Endothelial cell of umbilical vein (primary cell): ENCODE data around the gene RORC. TPM values are rescaled to one million over a fixed set of nuclear protein-coding genes. Genes with fewer than 3 reads are reported as not detected.

Experiments
- BruUV-seq: library from RNA; stranded (reverse); fragments of 400-500 nt; replicated peaks from 2 replicates; lab custom pipeline; 2021; lab: Mats Ljungman, UMichigan
- CTCF ChIA-PET: fragments of 300-600, 350-600 bp; sonication (Branson Sonifier 250); formaldehyde crosslinking; loops from one replicate; lab custom pipeline; 2021; ENCODE audit warnings: antibody characterized with exemption, inconsistent platforms; lab: Charles Lee
- POLR2A ChIA-PET: fragments of 300-600, 350-600 bp; sonication (Branson Sonifier 250); formaldehyde crosslinking; loops from one replicate; lab custom pipeline; 2021; ENCODE audit warnings: antibody characterized with exemption, inconsistent platforms; lab: Charles Lee
- DNase-seq: peaks from one replicate; pipeline ENCODE4 v3.0.0-alpha.2; 2011; ENCODE audit warnings: low read depth, low spot score
- FAIRE-seq: peaks from 2 replicates; lab custom pipeline; 2011; peaks lifted over from hg19 to GRCh38; lab: Jason Lieb, UNC
- H2AFZ ChIP-seq: 2 replicates; pipeline ENCODE4 v1.6.0; 2012; ENCODE audit warnings: low read depth, low read length, control low read depth, inconsistent platforms
- H3K27ac ChIP-seq: 2 replicates; pipeline ENCODE4 v1.5.1; 2011; ENCODE audit warnings: low read depth, mild to moderate bottlenecking, control low read depth, low read length, moderate library complexity; ENCODE audit not compliant: insufficient read depth
- H3K27me3 ChIP-seq, 2 experiments: 2 replicates each; pipeline versions ENCODE4 v1.6.0 to v1.6.1; 2011; ENCODE audit warnings: low read length in 2 of 2, mixed read lengths in 1 of 2; ENCODE audit not compliant: control insufficient read depth in 2 of 2, insufficient read depth in 2 of 2
- H3K36me3 ChIP-seq, 2 experiments: 2 replicates in 1 of 2; 3 replicates in 1 of 2; pipeline ENCODE4 v1.5.1; 2011; ENCODE audit warnings: low read length in 2 of 2, mild to moderate bottlenecking in 1 of 2, moderate library complexity in 1 of 2; ENCODE audit not compliant: control insufficient read depth in 2 of 2, insufficient read depth in 2 of 2; ENCODE audit errors: extremely low read depth in 1 of 2
- H3K4me1 ChIP-seq: 3 replicates; pipeline ENCODE4 v1.5.1; 2011; ENCODE audit warnings: mild to moderate bottlenecking, low read length; ENCODE audit not compliant: control insufficient read depth, insufficient read depth; ENCODE audit errors: extremely low read depth
- H3K4me2 ChIP-seq: 2 replicates; pipeline ENCODE4 v1.6.1; 2011; ENCODE audit warnings: low read length, control low read depth, mixed read lengths; ENCODE audit not compliant: insufficient read depth
- H3K4me3 ChIP-seq, 3 experiments: fragments of 200-600 bp in 1 of 3; sonication (generic), shearing (Covaris generic) in 1 of 3; replicated peaks in 1 of 3; 2 replicates each; pipeline ENCODE4 v1.5.1; 2011 to 2016; ENCODE audit warnings: control low read depth in 3 of 3, low read length in 3 of 3, mild to moderate bottlenecking in 2 of 3, inconsistent platforms in 1 of 3, low read depth in 1 of 3, moderate library complexity in 1 of 3; ENCODE audit not compliant: insufficient read depth in 1 of 3
- H3K79me2 ChIP-seq: 2 replicates; pipeline ENCODE4 v1.6.0; 2012; ENCODE audit warnings: low read length, inconsistent platforms; ENCODE audit not compliant: control insufficient read depth, insufficient read depth
- H3K9ac ChIP-seq: replicated peaks from 2 replicates; pipeline ENCODE3; 2011; ENCODE audit warnings: low read length, control low read depth; ENCODE audit not compliant: insufficient read depth; ENCODE audit errors: extremely low read depth
- H3K9me1 ChIP-seq: replicated peaks from 3 replicates; pipeline ENCODE4 v1.6.0; 2011; ENCODE audit warnings: mild to moderate bottlenecking, low read length; ENCODE audit not compliant: control insufficient read depth, insufficient read depth; ENCODE audit errors: extremely low read depth
- H3K9me3 ChIP-seq: replicated peaks from 2 replicates; pipeline ENCODE4 v1.5.1; 2012; ENCODE audit warnings: low read length, inconsistent platforms; ENCODE audit not compliant: control insufficient read depth, insufficient read depth
- H4K20me1 ChIP-seq: replicated peaks from 2 replicates; pipeline ENCODE3; 2011; ENCODE audit warnings: mild to moderate bottlenecking, low read length; ENCODE audit not compliant: control insufficient read depth, insufficient read depth; ENCODE audit errors: extremely low read depth
- EZH2 ChIP-seq: IDR thresholded peaks from 2 replicates; pipeline ENCODE4 v1.6.1; 2012; ENCODE audit warnings: borderline replicate concordance, low read depth, mild to moderate bottlenecking, moderate library complexity, low read length, inconsistent platforms; ENCODE audit not compliant: severe bottlenecking
- FOS ChIP-seq: IDR thresholded peaks from 2 replicates; pipeline ENCODE4 v1.6.1; 2011; ENCODE audit warnings: mild to moderate bottlenecking, low read length, moderate library complexity, borderline replicate concordance; ENCODE audit not compliant: insufficient read depth
- GATA2 ChIP-seq: IDR thresholded peaks from 2 replicates; pipeline ENCODE4 v1.7.0; 2011; ENCODE audit warnings: low read depth, mild to moderate bottlenecking, moderate library complexity, mixed read lengths, low read length; ENCODE audit not compliant: insufficient read length, insufficient read depth
- JUN ChIP-seq: IDR thresholded peaks from 2 replicates; pipeline ENCODE4 v1.6.1; 2011; ENCODE audit warnings: borderline replicate concordance, low read depth; ENCODE audit not compliant: insufficient read length, insufficient read depth
- MYC ChIP-seq: IDR thresholded peaks from one replicate; pipeline ENCODE4 v1.6.1; 2011; ENCODE audit warnings: mild to moderate bottlenecking, low read depth, low read length
- POLR2A ChIP-seq: IDR thresholded peaks from 2 replicates; pipeline ENCODE4 v1.6.1; 2012; ENCODE audit warnings: low read depth, mild to moderate bottlenecking, control low read depth, low read length
- POLR2AphosphoS5 ChIP-seq: IDR thresholded peaks from 2 replicates; pipeline ENCODE4 v1.6.1; 2012; ENCODE audit warnings: low read depth, mild to moderate bottlenecking, control low read depth, low read length, moderate library complexity; ENCODE audit not compliant: insufficient read depth
- dilution Hi-C: fragments of 300-500 bp; cut with MboI; formaldehyde crosslinking; loops from one replicate; pipeline ENCODE4 v1.15.0; 2019; ENCODE audit warnings: low sequenced_read_pairs; ENCODE audit not compliant: extremely low pct_ligation_motif_present
- intact Hi-C: fragments of 100-400 bp; cut with micrococcal nuclease; formaldehyde crosslinking; loops from one replicate; pipeline ENCODE4 v1.10.0; 2022
- polyA plus RNA-seq, 4 experiments: library from polyadenylated mRNA; depleted of rRNA in 3 of 4; stranded (reverse) in 3 of 4; unstranded in 1 of 4; fragments of >200 nt; gene quantifications; 2 replicates each; pipeline versions ENCODE4 v1.2.1 to v1.2.3, GENCODE V29; 2011 to 2012; ENCODE audit warnings: missing spikeins in 1 of 4
- total RNA-seq: library from RNA; stranded (reverse); gene quantifications from 2 replicates; pipeline ENCODE4 v1.2.3, GENCODE V29; 2021
- TF ChIP-seq, protein P1 (sequence below): IDR thresholded peaks from 2 replicates; pipeline ENCODE4 v1.6.1; 2011; ENCODE audit not compliant: insufficient read depth, insufficient read length
- TF ChIP-seq, protein P2 (sequence below), 2 donors: IDR thresholded peaks; 1 replicate in 1 of 2; 2 replicates in 1 of 2; pipeline ENCODE4 v1.5.1; 2011; ENCODE audit warnings: low read length in 2 of 2, mild to moderate bottlenecking in 2 of 2, moderate library complexity in 2 of 2, control low read depth in 1 of 2, inconsistent platforms in 1 of 2, low read depth in 1 of 2; ENCODE audit not compliant: insufficient read depth in 1 of 2; ENCODE audit errors: extremely low read depth in 1 of 2

Gene RORC
- total and polyA plus RNA-seq, 2 donors (not counting 3 experiments of a cell fraction or from before 2014, with no cell fraction given), result not detected

- Histone ChIP-seq H3K27ac (no peak overlapping the region), H3K27me3 (no peaks in the 10 kb centered on the region), H3K79me2 (no peaks in the 10 kb centered on the region), H3K4me3 (no peak overlapping the region), H3K4me1 (peaks cover 7% of the 10 kb centered on the region), H2AFZ (peak overlapping the region; percentile 0), H3K9ac (no peak overlapping the region), H4K20me1 (no peaks in the 10 kb centered on the region), H3K9me1 (no peaks in the 10 kb centered on the region), H3K9me3 (no peaks in the 10 kb centered on the region), H3K36me3 (no peaks in the 10 kb centered on the region), H3K4me2 (no peak overlapping the region)
- ChIA-PET CTCF (interaction anchor here (1.3 to 3.9 kb wide), 7 partner anchors 9 to 29 kb away, joined by 3 to 22 read pairs (median 4); no protein-coding TSS in a partner anchor), POLR2A (no interaction called here)
- no peak for FAIRE-seq
- dilution Hi-C loops, result no loop called here
- no TSS peak for BruUV-seq
- no peak for TF ChIP-seq POLR2A
- TF ChIP-seq EZH2, result no peak
- TF ChIP-seq, protein P1, sequence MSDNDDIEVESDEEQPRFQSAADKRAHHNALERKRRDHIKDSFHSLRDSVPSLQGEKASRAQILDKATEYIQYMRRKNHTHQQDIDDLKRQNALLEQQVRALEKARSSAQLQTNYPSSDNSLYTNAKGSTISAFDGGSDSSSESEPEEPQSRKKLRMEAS, result no peak
- TF ChIP-seq FOS, result no peak
- TF ChIP-seq JUN, result no peak
- TF ChIP-seq POLR2AphosphoS5, result no peak
- TF ChIP-seq GATA2, result no peak
- TF ChIP-seq, protein P2, sequence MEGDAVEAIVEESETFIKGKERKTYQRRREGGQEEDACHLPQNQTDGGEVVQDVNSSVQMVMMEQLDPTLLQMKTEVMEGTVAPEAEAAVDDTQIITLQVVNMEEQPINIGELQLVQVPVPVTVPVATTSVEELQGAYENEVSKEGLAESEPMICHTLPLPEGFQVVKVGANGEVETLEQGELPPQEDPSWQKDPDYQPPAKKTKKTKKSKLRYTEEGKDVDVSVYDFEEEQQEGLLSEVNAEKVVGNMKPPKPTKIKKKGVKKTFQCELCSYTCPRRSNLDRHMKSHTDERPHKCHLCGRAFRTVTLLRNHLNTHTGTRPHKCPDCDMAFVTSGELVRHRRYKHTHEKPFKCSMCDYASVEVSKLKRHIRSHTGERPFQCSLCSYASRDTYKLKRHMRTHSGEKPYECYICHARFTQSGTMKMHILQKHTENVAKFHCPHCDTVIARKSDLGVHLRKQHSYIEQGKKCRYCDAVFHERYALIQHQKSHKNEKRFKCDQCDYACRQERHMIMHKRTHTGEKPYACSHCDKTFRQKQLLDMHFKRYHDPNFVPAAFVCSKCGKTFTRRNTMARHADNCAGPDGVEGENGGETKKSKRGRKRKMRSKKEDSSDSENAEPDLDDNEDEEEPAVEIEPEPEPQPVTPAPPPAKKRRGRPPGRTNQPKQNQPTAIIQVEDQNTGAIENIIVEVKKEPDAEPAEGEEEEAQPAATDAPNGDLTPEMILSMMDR (IDR thresholded peaks at IDR 0.05; ENCODE audit: extremely low read depth in 1 of 2, insufficient read depth in 1 of 2, low read depth in 1 of 2, low read length in 2 of 2), result no peak
- TF ChIP-seq MYC, result no peak
- no peak for DNase-seq
- intact Hi-C loops, result no loop called here
These were observed 27.5 kb upstream of the RORC start for GRCh38 chr1:151858886-151859665.
